Retina (tissue), 1 donor: ENCODE measurements around the gene GRPR.

Source experiments
- DNase-seq: peaks from one replicate; pipeline ENCODE4 v3.0.0-alpha.2; 2016

Gene GRPR

GRCh38 chrX:16123222-16123786 is at the start of gene GRPR:
Gene GRPR, plus strand, starts transcription at chrX:16123565. Its CDS starts 389 bp downstream, at chrX:16123954.
- peak; percentile 66 for DNase-seq

GRCh38 chrX:16075087-16075486 is 48.3 kb upstream of the GRPR start:
- DNase-seq = no peak

- DNase-seq = no peak
These were observed 46.5 kb upstream of the GRPR start for GRCh38 chrX:16076834-16077233.

- no peak for DNase-seq
These were observed 45.6 kb upstream of the GRPR start for GRCh38 chrX:16077811-16078210.

GRCh38 chrX:16081357-16081756 is 42.0 kb upstream of the GRPR start:
- no peak for DNase-seq

- no peak for DNase-seq
These were observed 40.8 kb upstream of the GRPR start for GRCh38 chrX:16082470-16083085.

GRCh38 chrX:16087076-16087475 is 36.3 kb upstream of the GRPR start:
- no peak for DNase-seq

GRCh38 chrX:16089086-16089485 is 34.3 kb upstream of the GRPR start:
- no peak for DNase-seq

GRCh38 chrX:16096141-16096540 is 27.2 kb upstream of the GRPR start:
- DNase-seq = peak; percentile 52

- peak; percentile 30 for DNase-seq
These were observed 22.7 kb upstream of the GRPR start for GRCh38 chrX:16100673-16101072.

- DNase-seq = no peak
These were observed 21.8 kb upstream of the GRPR start for GRCh38 chrX:16101581-16101980.

GRCh38 chrX:16103625-16104024 is 19.7 kb upstream of the GRPR start:
- DNase-seq = no peak

- DNase-seq = no peak
These were observed 10.9 kb upstream of the GRPR start for GRCh38 chrX:16112428-16112827.

GRCh38 chrX:16113978-16114565 is 9.3 kb upstream of the GRPR start:
- DNase-seq = no peak

GRCh38 chrX:16114611-16115010 is 8.8 kb upstream of the GRPR start:
- no peak for DNase-seq

GRCh38 chrX:16119353-16120220 is 3.8 kb upstream of the GRPR start:
- DNase-seq = no peak

- no peak for DNase-seq
These were observed 2.9 kb upstream of the GRPR start for GRCh38 chrX:16120431-16120830.

- DNase-seq = no peak
These were observed 836 bp downstream of the GRPR start for GRCh38 chrX:16124201-16124600.

- no peak for DNase-seq
These were observed 2.3 kb downstream of the GRPR start for GRCh38 chrX:16125520-16126149.

GRCh38 chrX:16130707-16131106 is 7.3 kb downstream of the GRPR start:
- DNase-seq = no peak

GRCh38 chrX:16134936-16135335 is 11.6 kb downstream of the GRPR start:
- DNase-seq = no peak

GRCh38 chrX:16136080-16136479 is 12.7 kb downstream of the GRPR start:
- DNase-seq = no peak

- no peak for DNase-seq
These were observed 14.2 kb downstream of the GRPR start for GRCh38 chrX:16137416-16138107.
